ENCODE measurements around the gene SLIT2. TPM values are rescaled to one million over a fixed set of nuclear protein-coding genes. Genes with fewer than 3 reads are reported as not detected.

The SLIT2 gene
- total and polyA plus RNA-seq, 7 donors, result 0.22 to 9.0 (median 4.7) TPM

DNA sequence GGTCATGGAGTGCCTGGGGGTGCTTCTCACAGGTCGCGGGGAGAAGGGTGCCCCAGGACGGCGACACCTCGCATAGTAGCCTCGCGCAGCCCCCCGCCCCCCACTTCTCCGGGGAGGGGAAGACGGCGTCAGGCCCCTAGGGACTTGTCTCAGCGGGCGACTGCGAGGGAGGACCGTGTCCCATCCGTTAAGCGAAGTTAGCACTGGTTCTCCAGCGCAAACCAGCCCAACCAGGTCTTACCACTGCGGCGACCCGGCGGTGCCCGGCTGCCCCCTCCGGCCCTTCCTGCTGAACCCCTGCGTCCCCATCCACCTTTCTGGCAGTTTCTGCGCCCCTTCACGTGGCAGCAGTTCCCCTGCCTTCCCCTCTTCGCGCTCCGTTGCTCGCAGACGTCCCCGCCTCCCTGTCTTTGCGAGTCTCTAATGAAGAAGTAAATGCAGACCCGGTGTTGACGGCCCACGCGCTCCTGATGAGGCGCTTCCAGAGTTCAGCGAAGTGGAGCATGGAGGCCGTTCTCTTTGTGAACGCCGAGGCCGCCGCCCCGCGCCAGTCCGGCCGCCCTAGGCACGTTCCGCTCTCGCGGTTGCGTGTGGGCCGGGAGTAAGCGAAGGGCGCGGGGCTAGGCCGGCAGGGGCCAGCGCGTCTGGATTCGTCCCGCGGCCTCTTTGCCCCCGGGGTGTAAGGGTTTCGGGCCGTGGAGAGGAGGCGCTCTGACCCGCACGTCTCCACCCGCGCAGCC lies 3.0 kb downstream of the SLIT2 start:
- H3K4me1 ChIP-seq, result peaks cover 4% of the 10 kb centered on the region
- 3% methylated on average over 62 to 72 of the region's 72 CpGs for WGBS, 3 donors
- TF ChIP-seq CTCF (IDR thresholded peaks at IDR 0.05), result no peak
- DNase-seq (peak; percentile 27 to 57), ATAC-seq (peak in 3 of 4 donors; percentile 9 to 12 (median 11))
- peak overlapping the region; percentile 77 for H3K4me3 ChIP-seq
- H3K27me3 ChIP-seq (ENCODE audit: insufficient read depth in 3 of 3, low read length in 2 of 3), result peaks cover 0 to 35% (median 21%) of the 10 kb centered on the region in 3 donors
- intact Hi-C loops (cut with DNase I), result no loop called here
- peak overlapping the region; percentile 27 for H3K27ac ChIP-seq
- H3K36me3 ChIP-seq (ENCODE audit: insufficient read depth in 1 of 2, low read depth in 1 of 2), result no peaks in the 10 kb centered on the region
- no peaks in the 10 kb centered on the region for H3K9me3 ChIP-seq

- peaks cover 4% of the 10 kb centered on the region for H3K4me1 ChIP-seq
- WGBS, 3 donors, result 24 to 40% (median 37%) methylated on average over 8 of the region's 8 CpGs
- ATAC-seq, result no peak
- no peaks in the 10 kb centered on the region for H3K9me3 ChIP-seq
- H3K27me3 ChIP-seq (ENCODE audit: insufficient read depth in 3 of 3, low read length in 2 of 3), result peaks cover 0 to 35% (median 21%) of the 10 kb centered on the region in 3 donors
- no peaks in the 10 kb centered on the region for H3K36me3 ChIP-seq (ENCODE audit: insufficient read depth in 1 of 2, low read depth in 1 of 2)
- no peak for TF ChIP-seq CTCF (IDR thresholded peaks at IDR 0.05)
- peak overlapping the region; percentile 27 for H3K27ac ChIP-seq
- intact Hi-C loops (cut with DNase I), result no loop called here
- DNase-seq, result no peak
- peak overlapping the region; percentile 77 for H3K4me3 ChIP-seq
Observed at GRCh38 chr4:20255251-20255586, 3.5 kb downstream of the SLIT2 start.

DNA sequence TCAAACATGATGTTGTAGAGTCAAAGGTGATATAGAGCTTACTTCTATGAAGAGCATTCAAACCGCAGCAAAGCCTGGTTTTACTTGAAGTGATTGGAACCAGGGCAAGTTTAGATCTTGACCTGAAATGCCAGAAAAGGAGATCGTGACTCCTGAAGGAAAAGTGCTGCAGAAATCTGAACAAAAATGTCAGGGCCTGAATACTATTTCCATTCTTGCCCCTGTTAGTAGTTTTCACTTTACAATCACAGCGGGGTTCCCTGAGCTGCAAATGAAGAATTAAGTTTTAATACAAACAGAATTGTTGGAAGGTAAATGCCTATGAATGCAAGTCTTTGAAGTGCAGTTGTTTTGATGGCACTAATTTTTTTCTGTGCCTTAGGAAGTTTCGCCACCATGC lies 4.1 kb downstream of the SLIT2 start:
- Histone ChIP-seq H3K36me3 (ENCODE audit: insufficient read depth in 1 of 2, low read depth in 1 of 2) (no peaks in the 10 kb centered on the region), H3K27me3 (ENCODE audit: insufficient read depth in 3 of 3, low read length in 2 of 3) (peaks cover 0 to 35% (median 21%) of the 10 kb centered on the region in 3 donors), H3K4me3 (peak overlapping the region; percentile 77), H3K27ac (no peak overlapping the region), H3K9me3 (no peaks in the 10 kb centered on the region), H3K4me1 (peaks cover 4% of the 10 kb centered on the region)
- TF ChIP-seq CTCF (IDR thresholded peaks at IDR 0.05), result no peak
- 78 to 88% (median 83%) methylated on average over 4 of the region's 4 CpGs for WGBS, 3 donors
- no peak for ATAC-seq
- intact Hi-C loops (cut with DNase I), result no loop called here
- DNase-seq, result no peak

DNA sequence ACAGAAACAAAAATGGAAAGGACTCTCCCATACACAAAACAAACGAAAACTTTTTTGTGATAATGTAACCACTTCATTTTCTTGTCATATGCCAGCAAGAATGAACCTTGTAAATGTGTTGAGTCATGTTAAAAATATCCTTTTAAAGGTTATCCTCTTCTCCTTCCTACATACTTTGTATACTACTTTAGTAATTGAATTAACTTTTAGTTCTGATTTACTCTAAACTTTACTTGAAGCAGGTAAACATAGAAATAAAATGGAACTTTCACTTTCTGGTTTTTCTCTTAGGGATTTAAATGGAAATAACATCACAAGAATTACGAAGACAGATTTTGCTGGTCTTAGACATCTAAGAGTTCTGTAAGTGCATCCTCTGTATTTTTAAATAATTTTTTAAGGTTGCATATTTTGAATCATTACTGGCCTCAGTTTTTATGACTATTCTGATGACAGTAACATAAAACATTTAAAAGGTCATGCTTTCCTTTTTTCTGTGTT lies 4.7 kb downstream of the SLIT2 start:
- TF ChIP-seq CTCF (IDR thresholded peaks at IDR 0.05), result no peak
- 77 to 88% (median 85%) methylated on average over 2 of the region's 2 CpGs for WGBS, 3 donors
- peaks cover 0 to 35% (median 21%) of the 10 kb centered on the region in 3 donors for H3K27me3 ChIP-seq (ENCODE audit: insufficient read depth in 3 of 3, low read length in 2 of 3)
- no peaks in the 10 kb centered on the region for H3K36me3 ChIP-seq (ENCODE audit: insufficient read depth in 1 of 2, low read depth in 1 of 2)
- ATAC-seq (no peak), DNase-seq (no peak)
- H3K9me3 ChIP-seq, result no peaks in the 10 kb centered on the region
- H3K4me1 ChIP-seq, result peaks cover 4% of the 10 kb centered on the region
- H3K27ac ChIP-seq, result no peak overlapping the region
- no peak overlapping the region for H3K4me3 ChIP-seq
- intact Hi-C loops (cut with DNase I), result no loop called here

- no peak for ATAC-seq
- no peak for TF ChIP-seq CTCF (IDR thresholded peaks at IDR 0.05)
Observed at GRCh38 chr4:20259707-20260106, 8.0 kb downstream of the SLIT2 start.

More at GRCh38 chr4:20259707-20260106, 8.0 kb downstream of the SLIT2 start:
- no peak overlapping the region for H3K27ac ChIP-seq
- no peaks in the 10 kb centered on the region for H3K36me3 ChIP-seq (ENCODE audit: insufficient read depth in 1 of 2, low read depth in 1 of 2)
- H3K9me3 ChIP-seq, result no peaks in the 10 kb centered on the region
- no peak overlapping the region for H3K4me3 ChIP-seq
- intact Hi-C loops (cut with DNase I), result no loop called here
- peaks cover 0 to 14% (median 7%) of the 10 kb centered on the region in 3 donors for H3K27me3 ChIP-seq (ENCODE audit: insufficient read depth in 3 of 3, low read length in 2 of 3)
- peaks cover 4% of the 10 kb centered on the region for H3K4me1 ChIP-seq
- DNase-seq, result no peak
